HEK293 (cell line): ENCODE results near the gene TUBG2.

ENCODE experiments used
- HOXA7 ChIP-seq: sonication (generic); formaldehyde crosslinking; IDR thresholded peaks from 2 replicates; pipeline ENCODE4 v1.8.1; 2022; ENCODE audit warnings: missing genetic modification reagents, borderline replicate concordance
- REPIN1 ChIP-seq: fragments of 450-650 bp; formaldehyde crosslinking; IDR thresholded peaks from 2 replicates; pipeline ENCODE4 v1.5.1; 2017; ENCODE audit warnings: missing biosample characterization, missing genetic modification characterization, low read depth
- SETDB1 ChIP-seq: IDR thresholded peaks from one replicate; pipeline ENCODE4 v1.6.1; 2017; ENCODE audit warnings: mild to moderate bottlenecking, low read length, moderate library complexity, mixed read lengths; ENCODE audit not compliant: insufficient read length
- ZBTB21 ChIP-seq: fragments of 450-650 bp; formaldehyde crosslinking; IDR thresholded peaks from 2 replicates; pipeline ENCODE4 v1.5.1; 2017; ENCODE audit warnings: missing biosample characterization, missing genetic modification characterization
- ZBTB8A ChIP-seq: fragments of 450-650 bp; formaldehyde crosslinking; IDR thresholded peaks from 2 replicates; pipeline ENCODE4 v1.5.1; 2016; ENCODE audit warnings: missing biosample characterization, missing genetic modification characterization
- ZFP41 ChIP-seq: fragments of 450-650 bp; formaldehyde crosslinking; IDR thresholded peaks from 2 replicates; pipeline ENCODE4 v1.5.1; 2016; ENCODE audit warnings: missing biosample characterization, missing genetic modification characterization, borderline replicate concordance
- ZNF146 ChIP-seq: fragments of 450-650 bp; formaldehyde crosslinking; IDR thresholded peaks from 2 replicates; pipeline ENCODE4 v1.5.1; 2016; ENCODE audit warnings: missing biosample characterization, missing genetic modification characterization
- ZNF155 ChIP-seq: fragments of 450-650 bp; formaldehyde crosslinking; IDR thresholded peaks from 2 replicates; pipeline ENCODE4 v1.5.1; 2016; ENCODE audit warnings: missing biosample characterization, missing genetic modification characterization
- ZNF214 ChIP-seq: fragments of 450-650 bp; formaldehyde crosslinking; IDR thresholded peaks from 2 replicates; pipeline ENCODE4 v1.5.1; 2017; ENCODE audit warnings: missing biosample characterization, mild to moderate bottlenecking, missing genetic modification characterization, borderline replicate concordance
- ZNF311 ChIP-seq: fragments of 450-650 bp; formaldehyde crosslinking; IDR thresholded peaks from 2 replicates; pipeline ENCODE4 v1.5.1; 2017; ENCODE audit warnings: missing biosample characterization, missing genetic modification characterization, borderline replicate concordance
- ZNF350 ChIP-seq: fragments of 450-650 bp; formaldehyde crosslinking; IDR thresholded peaks from 2 replicates; pipeline ENCODE4 v1.5.0; 2017; ENCODE audit warnings: missing biosample characterization, mild to moderate bottlenecking, missing genetic modification characterization
- ZNF37A ChIP-seq: fragments of 450-650 bp; IDR thresholded peaks from 2 replicates; pipeline ENCODE4 v1.5.1; 2018; ENCODE audit warnings: missing biosample characterization, missing genetic modification characterization
- ZNF426 ChIP-seq: fragments of 450-650 bp; formaldehyde crosslinking; IDR thresholded peaks from 2 replicates; pipeline ENCODE4 v1.5.1; 2017; ENCODE audit warnings: missing biosample characterization, missing genetic modification characterization, mild to moderate bottlenecking, inconsistent platforms, moderate library complexity
- ZNF433 ChIP-seq: fragments of 450-650 bp; formaldehyde crosslinking; IDR thresholded peaks from 2 replicates; pipeline ENCODE4 v1.5.1; 2016; ENCODE audit warnings: missing biosample characterization, missing genetic modification characterization, low read depth
- ZNF513 ChIP-seq: fragments of 450-650 bp; IDR thresholded peaks from 2 replicates; pipeline ENCODE4 v1.5.1; 2018; ENCODE audit warnings: missing biosample characterization, missing genetic modification characterization
- ZNF549 ChIP-seq: fragments of 450-650 bp; IDR thresholded peaks from 2 replicates; pipeline ENCODE4 v1.5.1; 2018; ENCODE audit warnings: missing biosample characterization, missing genetic modification characterization, mild to moderate bottlenecking, inconsistent platforms, moderate library complexity
- ZNF555 ChIP-seq: fragments of 450-650 bp; formaldehyde crosslinking; conservative IDR thresholded peaks from 2 replicates; pipeline ENCODE4 v1.5.1; 2017; ENCODE audit warnings: missing biosample characterization, mild to moderate bottlenecking, missing genetic modification characterization, inconsistent platforms
- ZNF558 ChIP-seq: fragments of 450-650 bp; formaldehyde crosslinking; IDR thresholded peaks from 2 replicates; pipeline ENCODE4 v1.5.1; 2016; ENCODE audit warnings: missing biosample characterization, missing genetic modification characterization
- ZNF561 ChIP-seq: fragments of 450-650 bp; IDR thresholded peaks from 2 replicates; pipeline ENCODE4 v1.5.1; 2018; ENCODE audit warnings: missing biosample characterization, missing genetic modification characterization, borderline replicate concordance
- ZNF571 ChIP-seq: fragments of 450-650 bp; formaldehyde crosslinking; IDR thresholded peaks from 2 replicates; pipeline ENCODE4 v1.5.0; 2017; ENCODE audit warnings: missing biosample characterization, missing genetic modification characterization
- ZNF585B ChIP-seq: fragments of 450-650 bp; formaldehyde crosslinking; IDR thresholded peaks from 2 replicates; pipeline ENCODE4 v1.5.1; 2016; ENCODE audit warnings: missing biosample characterization, missing genetic modification characterization
- ZNF596 ChIP-seq: fragments of 450-650 bp; IDR thresholded peaks from 2 replicates; pipeline ENCODE4 v1.5.0; 2018; ENCODE audit warnings: missing biosample characterization, mild to moderate bottlenecking, missing genetic modification characterization, moderate library complexity
- ZNF621 ChIP-seq: fragments of 450-650 bp; formaldehyde crosslinking; IDR thresholded peaks from 2 replicates; pipeline ENCODE4 v1.5.1; 2017; ENCODE audit warnings: missing biosample characterization, missing genetic modification characterization
- ZNF664 ChIP-seq: fragments of 450-650 bp; formaldehyde crosslinking; IDR thresholded peaks from 2 replicates; pipeline ENCODE4 v1.5.1; 2016; ENCODE audit warnings: missing biosample characterization, missing genetic modification characterization
- ZNF785 ChIP-seq: fragments of 450-650 bp; formaldehyde crosslinking; IDR thresholded peaks from 2 replicates; pipeline ENCODE4 v1.5.1; 2016; ENCODE audit warnings: missing biosample characterization, missing genetic modification characterization
- ZNF791 ChIP-seq: fragments of 450-650 bp; formaldehyde crosslinking; IDR thresholded peaks from 2 replicates; pipeline ENCODE4 v1.5.1; 2016; ENCODE audit warnings: missing biosample characterization, missing genetic modification characterization
- ZNF792 ChIP-seq: fragments of 450-650 bp; formaldehyde crosslinking; IDR thresholded peaks from 2 replicates; pipeline ENCODE4 v1.5.1; 2016; ENCODE audit warnings: missing biosample characterization, missing genetic modification characterization
- ZNF843 ChIP-seq: fragments of 450-650 bp; formaldehyde crosslinking; IDR thresholded peaks from 2 replicates; pipeline ENCODE4 v1.5.1; 2016; ENCODE audit warnings: missing biosample characterization, missing genetic modification characterization
- TF ChIP-seq, protein P1 (sequence below): fragments of 450-650 bp; formaldehyde crosslinking; IDR thresholded peaks from 2 replicates; pipeline ENCODE4 v1.5.1; 2016; ENCODE audit warnings: missing biosample characterization, missing genetic modification characterization
- TF ChIP-seq, protein P2 (sequence below): fragments of 450-650 bp; formaldehyde crosslinking; conservative IDR thresholded peaks from 2 replicates; pipeline ENCODE4 v1.5.1; 2016; ENCODE audit warnings: low read depth, missing biosample characterization, missing genetic modification characterization
- TF ChIP-seq, protein P3 (sequence below): fragments of 450-650 bp; formaldehyde crosslinking; IDR thresholded peaks from 2 replicates; pipeline ENCODE4 v1.5.1; 2017; ENCODE audit warnings: missing biosample characterization, missing genetic modification characterization

Gene TUBG2

DNA sequence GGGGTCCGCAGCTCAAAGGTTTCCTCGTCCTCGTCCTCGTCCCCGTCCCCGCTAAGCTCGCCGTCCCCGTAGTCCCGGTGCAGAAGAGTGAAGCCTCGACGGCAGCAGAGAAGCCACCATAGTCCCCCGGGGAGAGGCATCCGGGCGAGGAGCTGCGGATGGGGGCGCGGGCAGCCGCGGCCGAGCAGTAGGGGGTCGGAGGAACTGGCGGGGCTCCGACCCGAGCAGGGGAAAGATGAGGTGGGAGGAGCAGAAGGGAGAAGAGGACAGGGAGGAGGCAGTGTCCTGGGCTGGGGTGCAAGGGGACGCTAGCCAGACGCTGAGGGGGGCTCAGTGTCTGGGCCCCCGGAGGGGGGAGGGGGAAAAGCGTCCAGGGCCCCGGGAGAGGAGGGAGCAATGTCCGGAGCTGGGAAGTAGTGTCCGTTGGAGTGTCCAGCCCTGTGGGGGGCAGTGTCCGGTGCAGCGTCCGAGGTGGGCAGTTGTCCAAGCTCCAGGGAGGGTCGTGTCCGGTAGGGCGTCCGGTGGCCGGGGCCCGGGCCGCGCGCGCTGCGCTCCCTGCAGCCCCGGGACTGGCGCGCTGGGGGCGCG lies 17.4 kb downstream of the TUBG2 start, which contains the start of gene PLEKHH3 (continued):
- TF ChIP-seq ZNF596 (tag by site-specific recombination) (no peak), SETDB1 (no peak), ZNF792 (tag by site-specific recombination) (peak; percentile 47; the same call in 1 of the 2 replicates), ZNF513 (tag by site-specific recombination) (no peak), ZBTB8A (tag by site-specific recombination) (no peak), ZNF549 (tag by site-specific recombination) (no peak), ZNF558 (tag by site-specific recombination) (no peak), ZNF791 (no peak), ZNF664 (tag by site-specific recombination) (no peak), ZNF350 (tag by site-specific recombination) (no peak), ZNF621 (tag by site-specific recombination) (no peak), ZNF585B (no peak), ZNF426 (tag by site-specific recombination) (no peak), ZNF146 (peak; percentile 14; the same call in 1 of the 2 replicates), REPIN1 (tag by site-specific recombination) (no peak), ZNF214 (tag by site-specific recombination) (no peak), ZNF561 (tag by site-specific recombination) (peak; percentile 36; the same call in 1 of the 2 replicates), ZNF37A (no peak), ZNF433 (tag by site-specific recombination) (no peak), ZNF785 (tag by site-specific recombination) (0 out of 2 replicates have a peak, but pooled peaks have one; percentile 71), ZNF311 (tag by site-specific recombination) (no peak), HOXA7 (CRISPR knock-in tag) (no peak), ZNF155 (tag by site-specific recombination) (no peak), ZFP41 (tag by site-specific recombination) (no peak), ZNF843 (tag by site-specific recombination) (peak; percentile 49; the same call in 1 of the 2 replicates), ZNF571 (tag by site-specific recombination) (no peak), ZNF555 (tag by site-specific recombination) (no peak), ZBTB21 (tag by site-specific recombination) (peak; percentile 32; the same call in 1 of the 2 replicates)
- TF ChIP-seq, protein P1, sequence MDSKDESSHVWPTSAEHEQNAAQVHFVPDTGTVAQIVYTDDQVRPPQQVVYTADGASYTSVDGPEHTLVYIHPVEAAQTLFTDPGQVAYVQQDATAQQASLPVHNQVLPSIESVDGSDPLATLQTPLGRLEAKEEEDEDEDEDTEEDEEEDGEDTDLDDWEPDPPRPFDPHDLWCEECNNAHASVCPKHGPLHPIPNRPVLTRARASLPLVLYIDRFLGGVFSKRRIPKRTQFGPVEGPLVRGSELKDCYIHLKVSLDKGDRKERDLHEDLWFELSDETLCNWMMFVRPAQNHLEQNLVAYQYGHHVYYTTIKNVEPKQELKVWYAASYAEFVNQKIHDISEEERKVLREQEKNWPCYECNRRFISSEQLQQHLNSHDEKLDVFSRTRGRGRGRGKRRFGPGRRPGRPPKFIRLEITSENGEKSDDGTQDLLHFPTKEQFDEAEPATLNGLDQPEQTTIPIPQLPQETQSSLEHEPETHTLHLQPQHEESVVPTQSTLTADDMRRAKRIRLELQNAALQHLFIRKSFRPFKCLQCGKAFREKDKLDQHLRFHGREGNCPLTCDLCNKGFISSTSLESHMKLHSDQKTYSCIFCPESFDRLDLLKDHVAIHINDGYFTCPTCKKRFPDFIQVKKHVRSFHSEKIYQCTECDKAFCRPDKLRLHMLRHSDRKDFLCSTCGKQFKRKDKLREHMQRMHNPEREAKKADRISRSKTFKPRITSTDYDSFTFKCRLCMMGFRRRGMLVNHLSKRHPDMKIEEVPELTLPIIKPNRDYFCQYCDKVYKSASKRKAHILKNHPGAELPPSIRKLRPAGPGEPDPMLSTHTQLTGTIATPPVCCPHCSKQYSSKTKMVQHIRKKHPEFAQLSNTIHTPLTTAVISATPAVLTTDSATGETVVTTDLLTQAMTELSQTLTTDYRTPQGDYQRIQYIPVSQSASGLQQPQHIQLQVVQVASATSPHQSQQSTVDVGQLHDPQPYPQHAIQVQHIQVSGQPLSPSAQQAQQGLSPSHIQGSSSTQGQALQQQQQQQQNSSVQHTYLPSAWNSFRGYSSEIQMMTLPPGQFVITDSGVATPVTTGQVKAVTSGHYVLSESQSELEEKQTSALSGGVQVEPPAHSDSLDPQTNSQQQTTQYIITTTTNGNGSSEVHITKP, result no peak
- TF ChIP-seq, protein P2, sequence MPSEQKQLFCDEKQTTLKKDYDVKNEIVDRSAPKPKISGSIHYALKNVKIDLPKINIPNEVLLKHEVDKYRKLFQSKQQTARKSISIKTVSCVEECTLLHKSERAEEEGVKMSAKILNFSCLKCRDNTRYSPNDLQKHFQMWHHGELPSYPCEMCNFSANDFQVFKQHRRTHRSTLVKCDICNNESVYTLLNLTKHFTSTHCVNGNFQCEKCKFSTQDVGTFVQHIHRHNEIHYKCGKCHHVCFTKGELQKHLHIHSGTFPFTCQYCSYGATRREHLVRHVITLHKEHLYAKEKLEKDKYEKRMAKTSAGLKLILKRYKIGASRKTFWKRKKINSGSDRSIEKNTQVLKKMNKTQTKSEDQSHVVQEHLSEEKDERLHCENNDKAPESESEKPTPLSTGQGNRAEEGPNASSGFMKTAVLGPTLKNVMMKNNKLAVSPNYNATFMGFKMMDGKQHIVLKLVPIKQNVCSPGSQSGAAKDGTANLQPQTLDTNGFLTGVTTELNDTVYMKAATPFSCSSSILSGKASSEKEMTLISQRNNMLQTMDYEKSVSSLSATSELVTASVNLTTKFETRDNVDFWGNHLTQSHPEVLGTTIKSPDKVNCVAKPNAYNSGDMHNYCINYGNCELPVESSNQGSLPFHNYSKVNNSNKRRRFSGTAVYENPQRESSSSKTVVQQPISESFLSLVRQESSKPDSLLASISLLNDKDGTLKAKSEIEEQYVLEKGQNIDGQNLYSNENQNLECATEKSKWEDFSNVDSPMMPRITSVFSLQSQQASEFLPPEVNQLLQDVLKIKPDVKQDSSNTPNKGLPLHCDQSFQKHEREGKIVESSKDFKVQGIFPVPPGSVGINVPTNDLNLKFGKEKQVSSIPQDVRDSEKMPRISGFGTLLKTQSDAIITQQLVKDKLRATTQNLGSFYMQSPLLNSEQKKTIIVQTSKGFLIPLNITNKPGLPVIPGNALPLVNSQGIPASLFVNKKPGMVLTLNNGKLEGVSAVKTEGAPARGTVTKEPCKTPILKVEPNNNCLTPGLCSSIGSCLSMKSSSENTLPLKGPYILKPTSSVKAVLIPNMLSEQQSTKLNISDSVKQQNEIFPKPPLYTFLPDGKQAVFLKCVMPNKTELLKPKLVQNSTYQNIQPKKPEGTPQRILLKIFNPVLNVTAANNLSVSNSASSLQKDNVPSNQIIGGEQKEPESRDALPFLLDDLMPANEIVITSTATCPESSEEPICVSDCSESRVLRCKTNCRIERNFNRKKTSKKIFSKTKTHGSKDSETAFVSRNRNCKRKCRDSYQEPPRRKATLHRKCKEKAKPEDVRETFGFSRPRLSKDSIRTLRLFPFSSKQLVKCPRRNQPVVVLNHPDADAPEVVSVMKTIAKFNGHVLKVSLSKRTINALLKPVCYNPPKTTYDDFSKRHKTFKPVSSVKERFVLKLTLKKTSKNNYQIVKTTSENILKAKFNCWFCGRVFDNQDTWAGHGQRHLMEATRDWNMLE (tag by site-specific recombination), result no peak
- TF ChIP-seq, protein P3, sequence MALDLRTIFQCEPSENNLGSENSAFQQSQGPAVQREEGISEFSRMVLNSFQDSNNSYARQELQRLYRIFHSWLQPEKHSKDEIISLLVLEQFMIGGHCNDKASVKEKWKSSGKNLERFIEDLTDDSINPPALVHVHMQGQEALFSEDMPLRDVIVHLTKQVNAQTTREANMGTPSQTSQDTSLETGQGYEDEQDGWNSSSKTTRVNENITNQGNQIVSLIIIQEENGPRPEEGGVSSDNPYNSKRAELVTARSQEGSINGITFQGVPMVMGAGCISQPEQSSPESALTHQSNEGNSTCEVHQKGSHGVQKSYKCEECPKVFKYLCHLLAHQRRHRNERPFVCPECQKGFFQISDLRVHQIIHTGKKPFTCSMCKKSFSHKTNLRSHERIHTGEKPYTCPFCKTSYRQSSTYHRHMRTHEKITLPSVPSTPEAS (tag by site-specific recombination), result peak; percentile 35; the same call in 1 of the 2 replicates
